Endodermal cell (in vitro differentiated cells): Measurements from ENCODE around the gene CDH4. TPM values are rescaled to one million over a fixed set of nuclear protein-coding genes. Genes with fewer than 3 reads are reported as not detected.
A peak's percentile ranks its signal among the peaks of the same experiment; 100 is the strongest.

Source experiments
- DNase-seq: peaks from one replicate; pipeline ENCODE4 v3.0.0-alpha.2; 2017
- H3K27ac ChIP-seq: 2 replicates; pipeline ENCODE4 v1.5.1; 2013; ENCODE audit warnings: mild to moderate bottlenecking, low read depth, low read length, moderate library complexity
- H3K27me3 ChIP-seq: 2 replicates; pipeline ENCODE4 v1.6.1; 2013; ENCODE audit warnings: mild to moderate bottlenecking, low read length, moderate library complexity; ENCODE audit not compliant: insufficient read depth, control insufficient read depth, poor library complexity, severe bottlenecking
- H3K36me3 ChIP-seq: 2 replicates; pipeline ENCODE4 v1.7.0; 2013; ENCODE audit warnings: mild to moderate bottlenecking, low read length, moderate library complexity; ENCODE audit not compliant: control insufficient read depth, insufficient read depth
- H3K4me1 ChIP-seq: one replicate; pipeline ENCODE4 v1.7.0; 2013; ENCODE audit warnings: low read length; ENCODE audit not compliant: control insufficient read depth, insufficient read depth
- H3K4me3 ChIP-seq: 2 replicates; pipeline ENCODE4 v1.5.1; 2013; ENCODE audit warnings: mild to moderate bottlenecking, low read length, moderate library complexity
- H3K9ac ChIP-seq: 2 replicates; pipeline ENCODE4 v1.6.1; 2013; ENCODE audit warnings: mild to moderate bottlenecking, low read length, moderate library complexity; ENCODE audit not compliant: poor library complexity, severe bottlenecking; ENCODE audit errors: extremely low read depth
- H3K9me3 ChIP-seq: 2 replicates; pipeline ENCODE4 v1.6.1; 2013; ENCODE audit warnings: mild to moderate bottlenecking, low read length, moderate library complexity; ENCODE audit not compliant: control insufficient read depth
- H3K27ac Mint-ChIP-seq: 2 replicates; pipeline ENCODE4 v1.8.0; 2020; ENCODE audit warnings: mixed read lengths
- H3K27me3 Mint-ChIP-seq: 2 replicates; pipeline ENCODE4 v1.8.0; 2021; ENCODE audit warnings: mild to moderate bottlenecking, mixed read lengths; ENCODE audit not compliant: insufficient read depth
- H3K36me3 Mint-ChIP-seq: 2 replicates; pipeline ENCODE4 v1.8.0; 2020; ENCODE audit warnings: low read depth, mixed read lengths
- H3K4me1 Mint-ChIP-seq: 2 replicates; pipeline ENCODE4 v1.8.0; 2020; ENCODE audit warnings: mixed read lengths
- H3K4me3 Mint-ChIP-seq: 2 replicates; pipeline ENCODE4 v1.8.0; 2020; ENCODE audit warnings: mild to moderate bottlenecking, moderate library complexity, mixed read lengths
- H3K9me3 Mint-ChIP-seq: 2 replicates; pipeline ENCODE4 v1.8.0; 2020; ENCODE audit warnings: mild to moderate bottlenecking, mixed read lengths
- WGBS, 2 experiments: methylation state at CpG; one replicate each; pipeline versions ENCODE4 v1.1.5 to v1.1.7; 2013; ENCODE audit warnings: missing lambda C conversion rate in 2 of 2, mixed read lengths in 1 of 2; ENCODE audit not compliant: insufficient coverage in 1 of 2, insufficient read length in 1 of 2; 5-methylcytosine and 5-hydroxymethylcytosine counted together
- total RNA-seq, 2 donors: library from RNA; stranded (reverse); fragmentation: NEBNext Ultra II Directional in 1 of 2; extraction: Animal tissue kit (Norgen Biotek cat#: 25700) in 1 of 2; gene quantifications; 2 replicates in 1 of 2; 3 replicates in 1 of 2; pipeline ENCODE4 v1.2.1, GENCODE V29; 2021
- TF ChIP-seq, protein P1 (sequence below): fragments of 200-600 bp; sonication (generic); conservative IDR thresholded peaks from 2 replicates; pipeline ENCODE4 v1.5.0; 2021; ENCODE audit warnings: antibody characterized with exemption, mild to moderate bottlenecking

CDH4 gene
- total RNA-seq, 2 donors from 2014 or later: 1.8 to 5.8 TPM

DNA sequence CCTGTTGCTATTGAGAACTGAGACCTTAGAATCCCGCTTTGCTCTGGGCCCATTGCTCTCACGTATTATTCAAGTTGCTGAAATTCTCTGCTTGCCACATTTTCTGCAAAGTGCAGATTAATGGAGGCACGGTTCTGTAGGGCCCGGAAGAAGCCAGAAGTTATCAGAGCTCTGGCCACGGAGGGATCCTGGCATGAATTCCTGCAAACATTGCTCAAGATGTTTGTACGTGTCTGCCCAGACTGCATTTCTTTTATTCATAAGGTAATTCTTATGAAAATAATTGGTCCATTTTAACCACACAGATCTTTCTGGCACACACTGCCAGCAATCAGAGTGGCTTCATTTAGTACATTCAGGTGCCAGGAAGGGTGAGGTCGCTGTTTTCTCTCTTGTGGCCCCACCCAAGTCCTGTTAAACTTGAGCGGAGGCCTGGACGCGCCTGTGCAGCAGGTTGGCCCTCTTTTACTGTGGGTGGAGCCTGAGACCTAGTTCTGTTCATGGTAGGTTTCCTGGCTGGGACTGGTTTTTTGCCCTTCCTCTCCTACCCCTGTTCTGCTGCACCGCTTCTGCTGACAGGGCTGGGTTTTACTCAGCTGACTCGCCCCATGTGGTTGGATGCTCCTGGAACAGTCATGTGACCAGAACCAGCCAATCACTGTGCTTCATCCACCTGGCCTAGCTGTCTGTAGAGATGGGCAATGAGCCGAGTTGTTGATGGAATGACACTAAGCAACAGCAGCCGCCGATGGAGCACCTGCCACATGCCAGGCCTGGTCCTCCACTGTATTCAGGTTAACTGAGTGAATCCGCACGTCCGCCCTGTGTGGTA is 230.2 kb downstream of the CDH4 start:
- H3K9ac ChIP-seq: no peak overlapping the region
- peak; percentile 38 for DNase-seq
- TF ChIP-seq, protein P1, sequence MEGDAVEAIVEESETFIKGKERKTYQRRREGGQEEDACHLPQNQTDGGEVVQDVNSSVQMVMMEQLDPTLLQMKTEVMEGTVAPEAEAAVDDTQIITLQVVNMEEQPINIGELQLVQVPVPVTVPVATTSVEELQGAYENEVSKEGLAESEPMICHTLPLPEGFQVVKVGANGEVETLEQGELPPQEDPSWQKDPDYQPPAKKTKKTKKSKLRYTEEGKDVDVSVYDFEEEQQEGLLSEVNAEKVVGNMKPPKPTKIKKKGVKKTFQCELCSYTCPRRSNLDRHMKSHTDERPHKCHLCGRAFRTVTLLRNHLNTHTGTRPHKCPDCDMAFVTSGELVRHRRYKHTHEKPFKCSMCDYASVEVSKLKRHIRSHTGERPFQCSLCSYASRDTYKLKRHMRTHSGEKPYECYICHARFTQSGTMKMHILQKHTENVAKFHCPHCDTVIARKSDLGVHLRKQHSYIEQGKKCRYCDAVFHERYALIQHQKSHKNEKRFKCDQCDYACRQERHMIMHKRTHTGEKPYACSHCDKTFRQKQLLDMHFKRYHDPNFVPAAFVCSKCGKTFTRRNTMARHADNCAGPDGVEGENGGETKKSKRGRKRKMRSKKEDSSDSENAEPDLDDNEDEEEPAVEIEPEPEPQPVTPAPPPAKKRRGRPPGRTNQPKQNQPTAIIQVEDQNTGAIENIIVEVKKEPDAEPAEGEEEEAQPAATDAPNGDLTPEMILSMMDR: no peak
- H3K9me3 ChIP-seq: no peaks in the 10 kb centered on the region
- H3K36me3 Mint-ChIP-seq: no peaks in the 10 kb centered on the region
- peaks cover 29% of the 10 kb centered on the region for H3K27me3 Mint-ChIP-seq
- H3K9me3 Mint-ChIP-seq: peaks cover 9% of the 10 kb centered on the region
- H3K4me1 ChIP-seq: no peaks in the 10 kb centered on the region
- no peak overlapping the region for H3K27ac ChIP-seq
- H3K4me3 ChIP-seq: no peak overlapping the region
- H3K4me3 Mint-ChIP-seq: no peak overlapping the region
- WGBS, 2 experiments: 93 to 95% methylated on average over 10 to 18 of the region's 18 CpGs
- H3K27me3 ChIP-seq: no peaks in the 10 kb centered on the region
- H3K4me1 Mint-ChIP-seq: peaks cover 4% of the 10 kb centered on the region
- no peak overlapping the region for H3K27ac Mint-ChIP-seq
- no peaks in the 10 kb centered on the region for H3K36me3 ChIP-seq

DNA sequence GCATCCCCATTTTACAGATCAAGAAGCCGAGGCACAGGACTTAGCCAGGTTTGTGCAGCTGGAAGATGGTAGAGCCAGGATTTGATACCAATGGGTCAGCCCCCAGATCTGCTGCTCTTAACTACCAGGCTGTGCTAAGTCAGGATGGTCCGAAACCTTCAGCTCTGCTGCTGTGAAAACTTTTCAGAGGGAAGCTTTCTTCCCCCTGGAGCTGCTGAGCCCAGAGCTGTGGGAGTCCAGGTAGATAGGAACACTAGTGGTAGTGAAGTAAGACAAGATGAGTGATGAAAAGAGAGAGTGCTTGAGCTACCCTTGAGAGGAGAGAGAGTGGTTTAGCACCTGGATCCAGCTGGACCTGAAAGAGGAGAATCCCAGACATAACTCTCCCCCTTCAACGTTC is 230.8 kb downstream of the CDH4 start:
- 88 to 94% methylated on average over 3 of the region's 3 CpGs for WGBS, 2 experiments
- TF ChIP-seq, protein P1: no peak

DNA sequence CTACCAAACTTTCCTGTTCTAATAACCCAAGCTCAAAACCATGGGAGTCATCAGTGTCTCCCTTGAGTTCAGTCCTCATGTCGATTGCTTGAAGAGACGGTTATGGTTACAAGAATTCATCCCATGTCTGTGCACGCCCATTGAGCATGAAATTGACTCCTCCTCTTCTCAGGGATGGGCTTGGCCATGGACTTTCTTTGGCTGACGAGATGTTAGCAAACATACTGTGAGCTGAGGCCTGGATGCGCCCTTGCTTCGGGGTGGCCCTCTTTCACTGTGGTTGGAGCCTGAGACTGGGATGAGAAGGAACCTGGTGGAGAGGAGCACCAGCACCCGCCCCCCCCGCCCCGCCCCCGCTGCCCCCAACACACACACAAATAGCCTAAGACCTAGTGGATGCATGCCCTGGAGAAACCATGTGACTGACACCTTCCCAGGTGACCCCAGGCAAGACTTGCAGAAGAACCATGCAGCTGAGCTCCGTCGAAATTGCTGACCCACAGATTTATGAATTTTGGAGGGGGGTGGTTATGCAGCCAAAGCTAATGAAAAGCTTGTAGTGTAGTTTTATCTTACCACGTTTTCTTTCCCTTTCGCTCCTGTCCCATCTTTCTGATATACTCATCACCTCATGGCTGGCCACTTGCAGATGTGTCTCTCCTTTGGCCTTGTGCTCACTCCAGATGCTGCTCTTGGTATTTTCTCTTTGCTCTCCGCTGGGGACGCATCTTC is 231.4 kb downstream of the CDH4 start:
- Mint-ChIP-seq H3K4me1 (peaks cover 15% of the 10 kb centered on the region), H3K4me3 (no peak overlapping the region), H3K36me3 (no peaks in the 10 kb centered on the region), H3K27me3 (peaks cover 31% of the 10 kb centered on the region), H3K9me3 (peaks cover 9% of the 10 kb centered on the region), H3K27ac (no peak overlapping the region)
- 88 to 89% methylated on average over 12 of the region's 16 CpGs for WGBS, 2 experiments
- DNase-seq: no peak
- Histone ChIP-seq H3K4me1 (no peaks in the 10 kb centered on the region), H3K9me3 (no peaks in the 10 kb centered on the region), H3K27ac (no peak overlapping the region), H3K27me3 (no peaks in the 10 kb centered on the region), H3K4me3 (no peak overlapping the region), H3K9ac (no peak overlapping the region), H3K36me3 (no peaks in the 10 kb centered on the region)
- TF ChIP-seq, protein P1: no peak

More for the DNA sequence above, 230.8 kb downstream of the CDH4 start:
- Histone ChIP-seq H3K27me3 (no peaks in the 10 kb centered on the region), H3K9ac (no peak overlapping the region), H3K4me1 (no peaks in the 10 kb centered on the region), H3K4me3 (no peak overlapping the region), H3K9me3 (no peaks in the 10 kb centered on the region), H3K27ac (no peak overlapping the region), H3K36me3 (no peaks in the 10 kb centered on the region)
- Mint-ChIP-seq H3K4me3 (no peak overlapping the region), H3K9me3 (peaks cover 9% of the 10 kb centered on the region), H3K27ac (no peak overlapping the region), H3K36me3 (no peaks in the 10 kb centered on the region), H3K4me1 (peaks cover 9% of the 10 kb centered on the region), H3K27me3 (peaks cover 33% of the 10 kb centered on the region)
- DNase-seq: no peak
